ENCODE data around the gene RAF1.
"Not testable (repeated sequence)": the region's sequence is repeated elsewhere in the genome, so short reads cannot be mapped to it uniquely, and the experiment has no call there.

Gene RAF1

GRCh38 chr3:12681089-12681942 lies 17.4 kb upstream of the RAF1 start:
- DNase-seq (ENCODE audit: insufficient read length, low spot score) (no peak), FAIRE-seq (no peak)
- TF ChIP-seq POU2F2 (IDR thresholded peaks at IDR 0.05; ENCODE audit: low read depth, low read length) (no peak), TAF1 (IDR thresholded peaks at IDR 0.05; ENCODE audit: low read depth, low read length) (no peak)

DNA sequence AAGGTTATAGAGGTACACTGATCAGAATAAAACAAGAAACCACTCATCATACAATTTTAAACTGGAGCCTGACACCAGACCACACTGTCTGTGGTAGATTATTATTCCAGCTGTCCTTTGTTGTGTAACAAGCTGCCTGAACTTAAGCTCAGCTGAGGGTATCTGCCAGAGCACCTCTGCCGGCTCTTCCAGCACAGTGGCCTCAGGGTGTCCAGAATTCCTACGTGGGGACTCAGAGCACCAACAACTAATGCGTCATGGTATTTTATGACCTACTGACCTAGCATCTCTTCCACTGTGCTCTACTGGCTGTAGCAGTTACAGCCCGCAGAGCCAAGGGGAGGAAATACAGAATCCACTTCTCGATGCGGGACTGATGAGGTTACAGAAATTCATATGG lies 15.6 kb upstream of the RAF1 start:
- DNase-seq (ENCODE audit: insufficient read length, low spot score) (no peak), FAIRE-seq (no peak)
- TF ChIP-seq TAF1 (IDR thresholded peaks at IDR 0.05; ENCODE audit: low read depth, low read length) (no peak), POLR2A (IDR thresholded peaks at IDR 0.05; ENCODE audit: low read depth, low read length) (no peak), PAX5 (IDR thresholded peaks at IDR 0.05; ENCODE audit: insufficient read depth, low read length, severe bottlenecking) (no peak), POU2F2 (IDR thresholded peaks at IDR 0.05; ENCODE audit: low read depth, low read length) (no peak), SPI1 (IDR thresholded peaks at IDR 0.05; ENCODE audit: low read depth, low read length) (no peak), POLR2AphosphoS5 (IDR thresholded peaks at IDR 0.05; ENCODE audit: low read depth, low read length) (no peak)

DNA sequence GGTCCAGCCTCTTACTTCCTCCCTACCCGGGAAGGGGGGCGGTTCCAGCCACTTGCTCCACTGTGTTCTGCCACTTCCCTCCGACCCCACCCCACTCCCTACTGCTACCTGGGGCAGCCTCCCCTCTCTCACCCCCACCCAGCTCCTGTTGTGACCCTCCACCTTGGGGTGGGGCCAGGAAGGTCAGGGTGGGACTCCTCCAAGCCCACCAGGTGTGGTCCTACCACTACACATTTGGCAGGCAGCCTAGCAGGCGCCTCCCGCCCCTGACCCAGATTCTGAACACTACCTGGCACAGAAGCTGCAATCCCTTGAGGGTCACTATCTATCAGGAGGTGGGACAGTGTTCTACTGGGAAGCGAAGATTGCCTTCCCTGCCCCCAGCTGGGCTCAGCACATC lies 13.7 kb upstream of the RAF1 start:
- FAIRE-seq = no peak
- no peak for DNase-seq (ENCODE audit: insufficient read length, low spot score)
- TF ChIP-seq POLR2A (IDR thresholded peaks at IDR 0.05; ENCODE audit: low read depth, low read length) (no peak), POLR2AphosphoS5 (IDR thresholded peaks at IDR 0.05; ENCODE audit: low read depth, low read length) (no peak), POU2F2 (IDR thresholded peaks at IDR 0.05; ENCODE audit: low read depth, low read length) (no peak), SPI1 (IDR thresholded peaks at IDR 0.05; ENCODE audit: low read depth, low read length) (no peak), PAX5 (IDR thresholded peaks at IDR 0.05; ENCODE audit: insufficient read depth, low read length, severe bottlenecking) (no peak), TAF1 (IDR thresholded peaks at IDR 0.05; ENCODE audit: low read depth, low read length) (no peak)

GRCh38 chr3:12675115-12675810 lies 11.3 kb upstream of the RAF1 start:
- TF ChIP-seq PAX5 (IDR thresholded peaks at IDR 0.05; ENCODE audit: insufficient read depth, low read length, severe bottlenecking) = no peak
- TF ChIP-seq SPI1 (IDR thresholded peaks at IDR 0.05; ENCODE audit: low read depth, low read length) = no peak
- TF ChIP-seq POU2F2 (IDR thresholded peaks at IDR 0.05; ENCODE audit: low read depth, low read length) = no peak
- no peak for TF ChIP-seq TAF1 (IDR thresholded peaks at IDR 0.05; ENCODE audit: low read depth, low read length)
- TF ChIP-seq POLR2AphosphoS5 (IDR thresholded peaks at IDR 0.05; ENCODE audit: low read depth, low read length) = no peak
- TF ChIP-seq POLR2A (IDR thresholded peaks at IDR 0.05; ENCODE audit: low read depth, low read length) = no peak
- FAIRE-seq (no peak), DNase-seq (ENCODE audit: insufficient read length, low spot score) (no peak)

- not testable (repeated sequence) for DNase-seq (ENCODE audit: insufficient read length, low spot score); FAIRE-seq
Measured at GRCh38 chr3:12673956-12674736, 10.2 kb upstream of the RAF1 start.

DNA sequence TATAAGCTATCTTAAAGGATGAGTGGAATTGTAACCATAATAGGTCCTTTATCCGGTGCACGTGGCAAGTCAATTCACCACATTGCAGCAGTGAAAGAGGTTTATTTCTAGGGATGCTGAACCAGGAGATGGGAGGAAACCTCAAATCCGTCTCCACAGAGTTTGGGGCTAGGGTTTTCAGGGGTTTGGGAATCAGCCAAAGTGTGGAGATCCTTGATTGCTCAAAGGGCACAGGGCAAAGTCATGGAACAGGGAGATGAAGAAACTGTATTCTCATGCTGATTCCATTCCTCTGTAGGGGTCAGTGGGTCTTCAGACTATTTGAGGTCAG lies 7.2 kb upstream of the RAF1 start:
- DNase-seq (ENCODE audit: insufficient read length, low spot score) = no peak
- no peak for FAIRE-seq
- TF ChIP-seq POLR2AphosphoS5 (IDR thresholded peaks at IDR 0.05; ENCODE audit: low read depth, low read length) (no peak), PAX5 (IDR thresholded peaks at IDR 0.05; ENCODE audit: insufficient read depth, low read length, severe bottlenecking) (no peak), SPI1 (IDR thresholded peaks at IDR 0.05; ENCODE audit: low read depth, low read length) (no peak), POU2F2 (IDR thresholded peaks at IDR 0.05; ENCODE audit: low read depth, low read length) (no peak), TAF1 (IDR thresholded peaks at IDR 0.05; ENCODE audit: low read depth, low read length) (no peak), POLR2A (IDR thresholded peaks at IDR 0.05; ENCODE audit: low read depth, low read length) (no peak)

- TF ChIP-seq PAX5 (IDR thresholded peaks at IDR 0.05; ENCODE audit: insufficient read depth, low read length, severe bottlenecking) = no peak
- TF ChIP-seq SPI1 (IDR thresholded peaks at IDR 0.05; ENCODE audit: low read depth, low read length) = no peak
- TF ChIP-seq POLR2AphosphoS5 (IDR thresholded peaks at IDR 0.05; ENCODE audit: low read depth, low read length) = no peak
- TF ChIP-seq TAF1 (IDR thresholded peaks at IDR 0.05; ENCODE audit: low read depth, low read length) = no peak
- no peak for TF ChIP-seq POU2F2 (IDR thresholded peaks at IDR 0.05; ENCODE audit: low read depth, low read length)
- TF ChIP-seq POLR2A (IDR thresholded peaks at IDR 0.05; ENCODE audit: low read depth, low read length) = no peak
- no peak for FAIRE-seq
- DNase-seq (ENCODE audit: insufficient read length, low spot score) = no peak
Measured at GRCh38 chr3:12670365-12671119, 6.6 kb upstream of the RAF1 start.

GRCh38 chr3:12663401-12663935 lies 449 bp downstream of the RAF1 start:
- FAIRE-seq (no peak), DNase-seq (ENCODE audit: insufficient read length, low spot score) (no peak)
- TF ChIP-seq POLR2A (IDR thresholded peaks at IDR 0.05; ENCODE audit: low read depth, low read length) (no peak), PAX5 (IDR thresholded peaks at IDR 0.05; ENCODE audit: insufficient read depth, low read length, severe bottlenecking) (no peak), POLR2AphosphoS5 (IDR thresholded peaks at IDR 0.05; ENCODE audit: low read depth, low read length) (no peak), POU2F2 (IDR thresholded peaks at IDR 0.05; ENCODE audit: low read depth, low read length) (no peak), SPI1 (IDR thresholded peaks at IDR 0.05; ENCODE audit: low read depth, low read length) (no peak), TAF1 (IDR thresholded peaks at IDR 0.05; ENCODE audit: low read depth, low read length) (no peak)

Measured in GM12891 (cell line).